Smooth muscle cell of the pulmonary artery (primary cell): ENCODE measurements around the gene ASB7. TPM values are rescaled to one million over a fixed set of nuclear protein-coding genes. Genes with fewer than 3 reads are reported as not detected.

Experiments
- total RNA-seq: library from RNA; depleted of rRNA; stranded (reverse); fragments of >200 nt; gene quantifications from 2 replicates; pipeline ENCODE4 v1.2.3, GENCODE V29; 2014

Gene ASB7, protein sequence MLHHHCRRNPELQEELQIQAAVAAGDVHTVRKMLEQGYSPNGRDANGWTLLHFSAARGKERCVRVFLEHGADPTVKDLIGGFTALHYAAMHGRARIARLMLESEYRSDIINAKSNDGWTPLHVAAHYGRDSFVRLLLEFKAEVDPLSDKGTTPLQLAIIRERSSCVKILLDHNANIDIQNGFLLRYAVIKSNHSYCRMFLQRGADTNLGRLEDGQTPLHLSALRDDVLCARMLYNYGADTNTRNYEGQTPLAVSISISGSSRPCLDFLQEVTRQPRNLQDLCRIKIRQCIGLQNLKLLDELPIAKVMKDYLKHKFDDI
- 16.1 and 17.1 TPM in 2 replicates for total RNA-seq

DNA sequence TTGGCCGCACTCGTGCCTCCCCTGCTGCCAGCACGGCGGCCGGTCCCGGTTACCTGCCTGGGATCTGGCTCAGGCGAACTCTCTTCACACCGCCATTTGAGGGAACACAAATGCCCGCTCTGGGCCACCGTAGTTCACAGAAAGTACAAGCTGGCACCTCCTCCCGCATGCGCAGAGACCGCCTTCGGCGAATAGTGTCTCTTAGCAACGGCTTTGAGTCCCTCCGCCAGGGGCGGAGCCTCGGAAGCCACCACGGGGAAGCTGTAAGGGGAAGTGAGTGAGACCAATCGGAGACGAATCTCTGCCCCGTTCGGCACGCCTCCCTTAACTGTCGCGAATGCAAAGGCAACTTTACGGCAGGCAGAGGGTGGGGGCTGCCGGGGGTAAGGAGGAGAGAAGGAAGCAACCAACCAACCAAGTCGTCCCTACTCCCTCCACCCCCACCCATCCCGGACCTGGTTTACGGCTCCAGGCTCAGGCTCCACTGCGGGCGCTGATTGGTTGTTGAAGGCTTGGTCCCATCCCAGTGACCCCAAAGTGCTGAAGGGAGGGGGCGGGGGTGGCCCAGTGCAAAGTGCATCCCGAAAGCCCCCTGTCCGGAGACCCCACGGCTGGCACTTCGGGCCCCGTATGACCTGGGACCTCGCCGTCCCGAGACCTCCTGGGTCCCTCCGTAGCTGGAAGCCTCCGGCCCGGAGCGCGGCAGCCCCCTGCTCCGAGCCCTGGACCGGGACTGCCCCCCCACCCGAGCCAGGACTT lies at the start of gene ASB7, which contains the start of gene LINS1:
ASB7 (plus strand) TSS at position 526 of the 759 bp plus-strand sequence. CDS start 9,628 bp downstream, outside the sequence.
LINS1 (minus strand) TSS at position 121 of the 759 bp plus-strand sequence. CDS start 21,342 bp downstream, outside the sequence.

Other genes starting within 250 kb of the ASB7 start
- gene CERS3, start 73.6 kb upstream of the ASB7 start, total RNA-seq, result not detected in 2 replicates
- 8.8 and 11.1 TPM in 2 replicates for gene LINS1, start 405 bp upstream of the ASB7 start, total RNA-seq